ENCODE measurements around the gene GRAMD1A. TPM values are rescaled to one million over a fixed set of nuclear protein-coding genes. Genes with fewer than 3 reads are reported as not detected.

The GRAMD1A gene
- total RNA-seq, 3 donors from 2014 or later (not counting 1 experiment from before 2014, with no cell fraction given), result 57.6 to 80.3 (median 66.6) TPM

- H3K27ac Mint-ChIP-seq, result peak overlapping the region; percentile 83 to 93
- WGBS (ENCODE audit: insufficient coverage), result 2% methylated on average over 46 of the region's 46 CpGs
- no peaks in the 10 kb centered on the region for H3K36me3 Mint-ChIP-seq
- peak overlapping the region; percentile 95 for H3K4me3 Mint-ChIP-seq
- H3K4me3 ChIP-seq (ENCODE audit: low read length), result peak overlapping the region; percentile 46
- no peaks in the 10 kb centered on the region for H3K27me3 Mint-ChIP-seq (ENCODE audit: low read depth in 2 of 2)
- H3K9me3 Mint-ChIP-seq, result no peaks in the 10 kb centered on the region
- ATAC-seq (peak; percentile 33 to 58 (median 48)), DNase-seq (peak; percentile 27 to 84)
- intact Hi-C loops (cut with micrococcal nuclease), result no loop called here
- peaks cover 78% of the 10 kb centered on the region for H3K4me1 ChIP-seq (ENCODE audit: control insufficient read depth, insufficient read depth, low read length)
- H3K27me3 ChIP-seq (ENCODE audit: control insufficient read depth, insufficient read depth, low read length), result no peaks in the 10 kb centered on the region
- no peaks in the 10 kb centered on the region for H3K9me3 ChIP-seq (ENCODE audit: control insufficient read depth, insufficient read depth, low read length)
- peaks cover 2% of the 10 kb centered on the region for H3K36me3 ChIP-seq (ENCODE audit: control insufficient read depth, insufficient read depth, low read length)
- peaks cover 49 to 67% of the 10 kb centered on the region in 2 donors for H3K4me1 Mint-ChIP-seq
- peak overlapping the region; percentile 71 for H3K27ac ChIP-seq (ENCODE audit: low read length)
- TF ChIP-seq CTCF (IDR thresholded peaks at IDR 0.05), result no peak
Observed at GRCh38 chr19:35000647-35001501, 751 bp downstream of the GRAMD1A start.

GRCh38 chr19:35002037-35002535, 2.0 kb downstream of the GRAMD1A start:
- H3K4me3 ChIP-seq (ENCODE audit: low read length), result no peak overlapping the region
- H3K36me3 Mint-ChIP-seq, result no peaks in the 10 kb centered on the region
- intact Hi-C loops (cut with micrococcal nuclease), result no loop called here

GRCh38 chr19:35004517-35005255, 4.6 kb downstream of the GRAMD1A start:
- H3K36me3 ChIP-seq (ENCODE audit: control insufficient read depth, insufficient read depth, low read length), result peaks cover 16% of the 10 kb centered on the region
- Mint-ChIP-seq H3K4me3 (no peak overlapping the region), H3K4me1 (peaks cover 32 to 53% of the 10 kb centered on the region in 2 donors), H3K36me3 (no peaks in the 10 kb centered on the region), H3K9me3 (no peaks in the 10 kb centered on the region), H3K27me3 (ENCODE audit: low read depth in 2 of 2) (no peaks in the 10 kb centered on the region), H3K27ac (peak overlapping the region; percentile 41 to 93)
- H3K4me1 ChIP-seq (ENCODE audit: control insufficient read depth, insufficient read depth, low read length), result peaks cover 46% of the 10 kb centered on the region
- TF ChIP-seq CTCF (IDR thresholded peaks at IDR 0.05), result no peak
- H3K27ac ChIP-seq (ENCODE audit: low read length), result no peak overlapping the region
- DNase-seq (no peak), ATAC-seq (no peak)
- H3K9me3 ChIP-seq (ENCODE audit: control insufficient read depth, insufficient read depth, low read length), result no peaks in the 10 kb centered on the region
- H3K4me3 ChIP-seq (ENCODE audit: low read length), result no peak overlapping the region
- WGBS (ENCODE audit: insufficient coverage), result 96% methylated on average over 18 of the region's 18 CpGs
- H3K27me3 ChIP-seq (ENCODE audit: control insufficient read depth, insufficient read depth, low read length), result no peaks in the 10 kb centered on the region
- intact Hi-C loops (cut with micrococcal nuclease), result no loop called here

More at GRCh38 chr19:35002037-35002535, 2.0 kb downstream of the GRAMD1A start:
- peaks cover 46 to 73% of the 10 kb centered on the region in 2 donors for H3K4me1 Mint-ChIP-seq
- H3K27ac ChIP-seq (ENCODE audit: low read length), result no peak overlapping the region
- peaks cover 66% of the 10 kb centered on the region for H3K4me1 ChIP-seq (ENCODE audit: control insufficient read depth, insufficient read depth, low read length)
- no peaks in the 10 kb centered on the region for H3K9me3 ChIP-seq (ENCODE audit: control insufficient read depth, insufficient read depth, low read length)
- 90% methylated on average over 11 of the region's 11 CpGs for WGBS (ENCODE audit: insufficient coverage)
- no peaks in the 10 kb centered on the region for H3K27me3 ChIP-seq (ENCODE audit: control insufficient read depth, insufficient read depth, low read length)
- no peak for TF ChIP-seq CTCF (IDR thresholded peaks at IDR 0.05)
- peaks cover 6% of the 10 kb centered on the region for H3K36me3 ChIP-seq (ENCODE audit: control insufficient read depth, insufficient read depth, low read length)
- peak overlapping the region; percentile 95 for H3K4me3 Mint-ChIP-seq
- H3K27me3 Mint-ChIP-seq (ENCODE audit: low read depth in 2 of 2), result no peaks in the 10 kb centered on the region
- DNase-seq, result no peak
- H3K9me3 Mint-ChIP-seq, result no peaks in the 10 kb centered on the region
- H3K27ac Mint-ChIP-seq, result peak overlapping the region; percentile 83 to 93
- ATAC-seq, result no peak
